Measurements from ENCODE around the gene USP17L25. TPM values are rescaled to one million over a fixed set of nuclear protein-coding genes. Genes with fewer than 3 reads are reported as not detected.
A peak's percentile ranks its signal among the peaks of the same experiment; 100 is the strongest.
"Not testable (repeated sequence)": the region's sequence is repeated elsewhere in the genome, so short reads cannot be mapped to it uniquely, and the experiment has no call there.

Gene USP17L25
- total RNA-seq (not detected), polyA plus RNA-seq (not detected)

DNA sequence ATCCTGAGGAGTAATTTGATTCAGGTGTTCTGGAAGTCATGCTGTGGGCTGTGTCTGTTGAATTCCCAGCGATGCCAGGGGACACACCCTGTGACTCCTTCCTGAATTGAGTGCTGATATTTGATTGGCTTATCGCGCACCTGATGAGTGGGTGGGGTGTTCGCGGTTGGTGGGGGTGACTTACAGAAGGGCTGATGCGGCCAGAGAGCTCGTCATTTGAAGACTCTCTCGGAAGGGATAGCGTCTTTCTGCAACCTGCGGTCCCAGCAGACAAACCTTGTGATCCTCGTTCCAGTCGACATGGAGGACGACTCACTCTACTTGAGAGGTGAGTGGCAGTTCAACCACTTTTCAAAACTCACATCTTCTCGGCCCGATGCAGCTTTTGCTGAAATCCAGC, at the start of gene USP17L25:
Gene USP17L25, plus strand, starts transcription at position 301 of the 400 bp plus-strand sequence. Its CDS starts 0 bp downstream, at position 301.
- POLR2A ChIA-PET (ENCODE audit: partially characterized antibody); H3K4me3 Mint-ChIP-seq; CTCF ChIA-PET (ENCODE audit: partially characterized antibody); H3K27me3 Mint-ChIP-seq; intact Hi-C loops (cut with micrococcal nuclease); H3K4me3 ChIP-seq (ENCODE audit: low read length in 2 of 2); H3K4me1 ChIP-seq (ENCODE audit: insufficient read depth, low read length); H3K36me3 Mint-ChIP-seq; H3K27ac Mint-ChIP-seq; H3K27me3 ChIP-seq (ENCODE audit: insufficient read depth, low read length); H3K9me3 ChIP-seq (ENCODE audit: control insufficient read depth in 1 of 2, low read length in 2 of 2); H3K4me1 Mint-ChIP-seq; H3K27ac ChIP-seq (ENCODE audit: low read depth, low read length); H3K9me3 Mint-ChIP-seq; DNase-seq; H3K36me3 ChIP-seq (ENCODE audit: insufficient read depth, low read length): not testable (repeated sequence)

GRCh38 chr4:9324191-9324590, 5.5 kb upstream of the USP17L25 start:
- H3K27me3 Mint-ChIP-seq; CTCF ChIA-PET (ENCODE audit: partially characterized antibody); H3K36me3 ChIP-seq (ENCODE audit: insufficient read depth, low read length); H3K4me1 ChIP-seq (ENCODE audit: insufficient read depth, low read length); H3K27ac Mint-ChIP-seq; POLR2A ChIA-PET (ENCODE audit: partially characterized antibody); H3K4me3 Mint-ChIP-seq; intact Hi-C loops (cut with micrococcal nuclease); H3K27ac ChIP-seq (ENCODE audit: low read depth, low read length); H3K9me3 Mint-ChIP-seq; H3K36me3 Mint-ChIP-seq; H3K4me1 Mint-ChIP-seq; H3K27me3 ChIP-seq (ENCODE audit: insufficient read depth, low read length); H3K4me3 ChIP-seq (ENCODE audit: low read length in 2 of 2); H3K9me3 ChIP-seq (ENCODE audit: control insufficient read depth in 1 of 2, low read length in 2 of 2): not testable (repeated sequence)
- DNase-seq, result peak in 2 of 5 donors; percentile 0 to 1

DNA sequence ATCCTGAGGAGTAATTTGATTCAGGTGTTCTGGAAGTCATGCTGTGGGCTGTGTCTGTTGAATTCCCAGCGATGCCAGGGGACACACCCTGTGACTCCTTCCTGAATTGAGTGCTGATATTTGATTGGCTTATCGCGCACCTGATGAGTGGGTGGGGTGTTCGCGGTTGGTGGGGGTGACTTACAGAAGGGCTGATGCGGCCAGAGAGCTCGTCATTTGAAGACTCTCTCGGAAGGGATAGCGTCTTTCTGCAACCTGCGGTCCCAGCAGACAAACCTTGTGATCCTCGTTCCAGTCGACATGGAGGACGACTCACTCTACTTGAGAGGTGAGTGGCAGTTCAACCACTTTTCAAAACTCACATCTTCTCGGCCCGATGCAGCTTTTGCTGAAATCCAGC, 4.8 kb upstream of the USP17L25 start, which contains the start of gene USP17L24:
Gene USP17L24, plus strand, starts transcription at position 301 of the 400 bp plus-strand sequence. Its CDS starts 0 bp downstream, at position 301.
- H3K27me3 ChIP-seq (ENCODE audit: insufficient read depth, low read length); H3K27me3 Mint-ChIP-seq; DNase-seq; H3K36me3 Mint-ChIP-seq; intact Hi-C loops (cut with micrococcal nuclease); H3K4me3 Mint-ChIP-seq; H3K27ac ChIP-seq (ENCODE audit: low read depth, low read length); H3K27ac Mint-ChIP-seq; CTCF ChIA-PET (ENCODE audit: partially characterized antibody); H3K4me3 ChIP-seq (ENCODE audit: low read length in 2 of 2); H3K9me3 Mint-ChIP-seq; POLR2A ChIA-PET (ENCODE audit: partially characterized antibody); H3K4me1 ChIP-seq (ENCODE audit: insufficient read depth, low read length); H3K9me3 ChIP-seq (ENCODE audit: control insufficient read depth in 1 of 2, low read length in 2 of 2); H3K36me3 ChIP-seq (ENCODE audit: insufficient read depth, low read length); H3K4me1 Mint-ChIP-seq: not testable (repeated sequence)

GRCh38 chr4:9334358-9334757, 4.6 kb downstream of the USP17L25 start, which contains the start of gene USP17L26:
USP17L26 (plus strand) TSS chr4:9334658; CDS start chr4:9334658, 0 bp downstream.
- CTCF ChIA-PET (ENCODE audit: partially characterized antibody); H3K4me1 ChIP-seq (ENCODE audit: insufficient read depth, low read length); H3K27ac Mint-ChIP-seq; POLR2A ChIA-PET (ENCODE audit: partially characterized antibody); H3K9me3 Mint-ChIP-seq; H3K4me1 Mint-ChIP-seq; H3K4me3 Mint-ChIP-seq; H3K36me3 ChIP-seq (ENCODE audit: insufficient read depth, low read length); H3K27me3 Mint-ChIP-seq; H3K27me3 ChIP-seq (ENCODE audit: insufficient read depth, low read length); DNase-seq; intact Hi-C loops (cut with micrococcal nuclease); H3K27ac ChIP-seq (ENCODE audit: low read depth, low read length); H3K9me3 ChIP-seq (ENCODE audit: control insufficient read depth in 1 of 2, low read length in 2 of 2); H3K36me3 Mint-ChIP-seq; H3K4me3 ChIP-seq (ENCODE audit: low read length in 2 of 2): not testable (repeated sequence)

DNA sequence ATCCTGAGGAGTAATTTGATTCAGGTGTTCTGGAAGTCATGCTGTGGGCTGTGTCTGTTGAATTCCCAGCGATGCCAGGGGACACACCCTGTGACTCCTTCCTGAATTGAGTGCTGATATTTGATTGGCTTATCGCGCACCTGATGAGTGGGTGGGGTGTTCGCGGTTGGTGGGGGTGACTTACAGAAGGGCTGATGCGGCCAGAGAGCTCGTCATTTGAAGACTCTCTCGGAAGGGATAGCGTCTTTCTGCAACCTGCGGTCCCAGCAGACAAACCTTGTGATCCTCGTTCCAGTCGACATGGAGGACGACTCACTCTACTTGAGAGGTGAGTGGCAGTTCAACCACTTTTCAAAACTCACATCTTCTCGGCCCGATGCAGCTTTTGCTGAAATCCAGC, 9.4 kb downstream of the USP17L25 start, which contains the start of gene USP17L5:
Gene USP17L5, plus strand, starts transcription at position 301 of the 400 bp plus-strand sequence. Its CDS starts 0 bp downstream, at position 301.
- H3K27ac Mint-ChIP-seq; H3K27me3 ChIP-seq (ENCODE audit: insufficient read depth, low read length); H3K9me3 ChIP-seq (ENCODE audit: control insufficient read depth in 1 of 2, low read length in 2 of 2); intact Hi-C loops (cut with micrococcal nuclease); CTCF ChIA-PET (ENCODE audit: partially characterized antibody); DNase-seq; H3K4me3 Mint-ChIP-seq; H3K27me3 Mint-ChIP-seq; H3K4me1 Mint-ChIP-seq; H3K4me1 ChIP-seq (ENCODE audit: insufficient read depth, low read length); POLR2A ChIA-PET (ENCODE audit: partially characterized antibody); H3K36me3 ChIP-seq (ENCODE audit: insufficient read depth, low read length); H3K4me3 ChIP-seq (ENCODE audit: low read length in 2 of 2); H3K36me3 Mint-ChIP-seq; H3K27ac ChIP-seq (ENCODE audit: low read depth, low read length); H3K9me3 Mint-ChIP-seq: not testable (repeated sequence)

- H3K9me3 ChIP-seq (ENCODE audit: control insufficient read depth in 1 of 2, low read length in 2 of 2); H3K4me3 Mint-ChIP-seq; CTCF ChIA-PET (ENCODE audit: partially characterized antibody); H3K4me3 ChIP-seq (ENCODE audit: low read length in 2 of 2); DNase-seq; H3K36me3 ChIP-seq (ENCODE audit: insufficient read depth, low read length); H3K27ac ChIP-seq (ENCODE audit: low read depth, low read length); H3K36me3 Mint-ChIP-seq; H3K27me3 Mint-ChIP-seq; intact Hi-C loops (cut with micrococcal nuclease); H3K9me3 Mint-ChIP-seq; POLR2A ChIA-PET (ENCODE audit: partially characterized antibody); H3K4me1 Mint-ChIP-seq; H3K4me1 ChIP-seq (ENCODE audit: insufficient read depth, low read length); H3K27me3 ChIP-seq (ENCODE audit: insufficient read depth, low read length); H3K27ac Mint-ChIP-seq: not testable (repeated sequence)
Measured at GRCh38 chr4:9343848-9344247, 14.1 kb downstream of the USP17L25 start, which contains the start of gene USP17L27. USP17L27 (plus strand) TSS chr4:9344148; CDS start chr4:9344148, 0 bp downstream.

DNA sequence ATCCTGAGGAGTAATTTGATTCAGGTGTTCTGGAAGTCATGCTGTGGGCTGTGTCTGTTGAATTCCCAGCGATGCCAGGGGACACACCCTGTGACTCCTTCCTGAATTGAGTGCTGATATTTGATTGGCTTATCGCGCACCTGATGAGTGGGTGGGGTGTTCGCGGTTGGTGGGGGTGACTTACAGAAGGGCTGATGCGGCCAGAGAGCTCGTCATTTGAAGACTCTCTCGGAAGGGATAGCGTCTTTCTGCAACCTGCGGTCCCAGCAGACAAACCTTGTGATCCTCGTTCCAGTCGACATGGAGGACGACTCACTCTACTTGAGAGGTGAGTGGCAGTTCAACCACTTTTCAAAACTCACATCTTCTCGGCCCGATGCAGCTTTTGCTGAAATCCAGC, 18.9 kb downstream of the USP17L25 start, which contains the start of gene USP17L28:
Gene USP17L28, plus strand, starts transcription at position 301 of the 400 bp plus-strand sequence. Its CDS starts 0 bp downstream, at position 301.
- H3K36me3 ChIP-seq (ENCODE audit: insufficient read depth, low read length); H3K9me3 ChIP-seq (ENCODE audit: control insufficient read depth in 1 of 2, low read length in 2 of 2); H3K4me3 Mint-ChIP-seq; H3K9me3 Mint-ChIP-seq; POLR2A ChIA-PET (ENCODE audit: partially characterized antibody); H3K36me3 Mint-ChIP-seq; H3K4me1 ChIP-seq (ENCODE audit: insufficient read depth, low read length); intact Hi-C loops (cut with micrococcal nuclease); CTCF ChIA-PET (ENCODE audit: partially characterized antibody); H3K4me1 Mint-ChIP-seq; H3K27ac ChIP-seq (ENCODE audit: low read depth, low read length); H3K4me3 ChIP-seq (ENCODE audit: low read length in 2 of 2); DNase-seq; H3K27me3 Mint-ChIP-seq; H3K27me3 ChIP-seq (ENCODE audit: insufficient read depth, low read length); H3K27ac Mint-ChIP-seq: not testable (repeated sequence)

GRCh38 chr4:9350866-9351265, 21.2 kb downstream of the USP17L25 start:
- H3K9me3 Mint-ChIP-seq; H3K4me3 Mint-ChIP-seq; H3K27ac ChIP-seq (ENCODE audit: low read depth, low read length); H3K4me3 ChIP-seq (ENCODE audit: low read length in 2 of 2); H3K27me3 ChIP-seq (ENCODE audit: insufficient read depth, low read length); H3K4me1 ChIP-seq (ENCODE audit: insufficient read depth, low read length); H3K4me1 Mint-ChIP-seq; H3K36me3 ChIP-seq (ENCODE audit: insufficient read depth, low read length); intact Hi-C loops (cut with micrococcal nuclease); H3K27me3 Mint-ChIP-seq; H3K27ac Mint-ChIP-seq; H3K36me3 Mint-ChIP-seq; H3K9me3 ChIP-seq (ENCODE audit: control insufficient read depth in 1 of 2, low read length in 2 of 2); DNase-seq; CTCF ChIA-PET (ENCODE audit: partially characterized antibody); POLR2A ChIA-PET (ENCODE audit: partially characterized antibody): not testable (repeated sequence)
